GM19238 (cell line): ENCODE data around the gene DNMT1.
A peak's percentile ranks its signal among the peaks of the same experiment; 100 is the strongest.

Source experiments
- DNase-seq: peaks from one replicate; pipeline ENCODE4 v3.0.0; 2011; ENCODE audit warnings: low spot score; ENCODE audit not compliant: insufficient read length

Gene DNMT1

DNA sequence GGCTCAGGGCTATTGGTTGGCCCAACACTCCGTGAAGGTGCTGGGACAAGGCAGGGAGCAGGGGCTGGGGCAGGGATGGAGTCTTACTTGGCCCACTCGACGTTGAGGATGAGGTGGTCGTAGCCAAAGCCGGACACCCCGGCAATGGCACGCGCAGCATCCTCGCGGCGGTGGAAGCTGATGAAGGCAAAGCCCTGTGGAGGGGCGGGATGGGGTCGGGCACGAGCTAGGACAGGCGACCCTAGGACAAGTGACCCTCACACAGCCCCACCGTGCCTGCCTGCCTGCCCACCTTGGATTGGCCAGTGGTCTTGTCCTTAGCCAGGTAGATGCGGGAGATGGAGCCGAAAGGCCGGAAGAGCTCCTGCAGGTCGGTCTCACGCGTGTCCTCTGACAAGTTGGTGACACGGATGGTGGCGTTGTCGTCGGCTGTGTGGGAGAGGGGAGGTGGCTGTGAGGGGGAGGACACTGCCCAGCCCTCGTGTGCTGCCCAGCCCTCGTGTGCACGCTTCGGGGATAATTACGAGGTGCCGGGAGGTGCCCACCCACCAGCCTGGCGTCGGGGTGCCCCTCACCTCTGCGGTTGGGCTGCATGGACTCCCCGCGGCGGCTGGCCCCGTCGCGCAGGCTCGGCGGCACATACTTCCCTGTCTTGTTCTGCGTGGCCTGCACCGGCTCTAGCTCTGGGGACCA is 79.2 kb downstream of the DNMT1 start:
- no peak for DNase-seq

DNA sequence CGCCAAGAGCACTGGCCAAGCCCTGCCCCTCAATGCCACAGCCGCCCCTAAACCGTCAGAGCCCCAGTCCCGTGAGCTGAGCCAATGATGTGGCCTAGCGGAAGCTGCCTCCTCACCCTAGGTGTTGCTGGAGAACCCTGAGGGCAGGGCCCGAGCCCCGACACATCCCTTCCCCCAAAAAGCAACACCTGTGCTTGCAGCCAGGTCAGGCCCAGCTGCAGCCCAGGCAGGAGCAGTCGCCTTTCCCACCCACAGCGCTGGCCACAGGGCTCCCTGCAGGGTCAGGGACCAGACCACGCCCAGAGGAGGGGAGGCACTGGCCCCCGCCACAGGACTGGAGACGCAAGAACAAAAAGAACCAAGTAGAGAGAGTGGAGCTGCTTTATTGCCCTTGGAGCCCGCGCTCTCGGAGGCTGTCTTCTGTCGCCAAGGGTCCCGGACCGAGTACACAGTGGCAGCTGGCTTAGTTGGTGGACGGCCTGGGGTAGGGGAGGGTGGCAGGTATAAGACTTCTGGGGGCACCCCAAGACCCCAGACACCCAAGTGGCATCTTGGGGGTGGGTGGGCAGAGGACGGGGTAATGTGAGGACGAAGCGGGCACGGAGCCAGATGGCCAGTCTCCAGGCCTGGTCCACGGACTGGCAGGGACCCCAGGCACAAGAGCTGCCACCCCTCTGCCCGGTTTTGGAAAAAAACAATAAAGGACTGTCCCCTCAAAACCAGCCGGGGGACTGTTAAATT is 79.9 kb downstream of the DNMT1 start:
- no peak for DNase-seq

DNA sequence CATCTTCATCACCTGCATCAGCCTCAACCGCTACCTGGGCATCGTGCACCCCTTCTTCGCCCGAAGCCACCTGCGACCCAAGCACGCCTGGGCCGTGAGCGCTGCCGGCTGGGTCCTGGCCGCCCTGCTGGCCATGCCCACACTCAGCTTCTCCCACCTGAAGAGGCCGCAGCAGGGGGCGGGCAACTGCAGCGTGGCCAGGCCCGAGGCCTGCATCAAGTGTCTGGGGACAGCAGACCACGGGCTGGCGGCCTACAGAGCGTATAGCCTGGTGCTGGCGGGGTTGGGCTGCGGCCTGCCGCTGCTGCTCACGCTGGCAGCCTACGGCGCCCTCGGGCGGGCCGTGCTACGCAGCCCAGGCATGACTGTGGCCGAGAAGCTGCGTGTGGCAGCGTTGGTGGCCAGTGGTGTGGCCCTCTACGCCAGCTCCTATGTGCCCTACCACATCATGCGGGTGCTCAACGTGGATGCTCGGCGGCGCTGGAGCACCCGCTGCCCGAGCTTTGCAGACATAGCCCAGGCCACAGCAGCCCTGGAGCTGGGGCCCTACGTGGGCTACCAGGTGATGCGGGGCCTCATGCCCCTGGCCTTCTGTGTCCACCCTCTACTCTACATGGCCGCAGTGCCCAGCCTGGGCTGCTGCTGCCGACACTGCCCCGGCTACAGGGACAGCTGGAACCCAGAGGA is 80.6 kb downstream of the DNMT1 start:
- no peak for DNase-seq

DNA sequence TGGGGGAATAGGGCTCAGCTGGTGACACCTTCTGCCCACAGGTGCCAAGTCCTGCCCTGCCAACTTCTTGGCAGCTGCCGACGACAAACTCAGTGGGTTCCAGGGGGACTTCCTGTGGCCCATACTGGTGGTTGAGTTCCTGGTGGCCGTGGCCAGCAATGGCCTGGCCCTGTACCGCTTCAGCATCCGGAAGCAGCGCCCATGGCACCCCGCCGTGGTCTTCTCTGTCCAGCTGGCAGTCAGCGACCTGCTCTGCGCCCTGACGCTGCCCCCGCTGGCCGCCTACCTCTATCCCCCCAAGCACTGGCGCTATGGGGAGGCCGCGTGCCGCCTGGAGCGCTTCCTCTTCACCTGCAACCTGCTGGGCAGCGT is 81.2 kb downstream of the DNMT1 start:
- DNase-seq = no peak

DNA sequence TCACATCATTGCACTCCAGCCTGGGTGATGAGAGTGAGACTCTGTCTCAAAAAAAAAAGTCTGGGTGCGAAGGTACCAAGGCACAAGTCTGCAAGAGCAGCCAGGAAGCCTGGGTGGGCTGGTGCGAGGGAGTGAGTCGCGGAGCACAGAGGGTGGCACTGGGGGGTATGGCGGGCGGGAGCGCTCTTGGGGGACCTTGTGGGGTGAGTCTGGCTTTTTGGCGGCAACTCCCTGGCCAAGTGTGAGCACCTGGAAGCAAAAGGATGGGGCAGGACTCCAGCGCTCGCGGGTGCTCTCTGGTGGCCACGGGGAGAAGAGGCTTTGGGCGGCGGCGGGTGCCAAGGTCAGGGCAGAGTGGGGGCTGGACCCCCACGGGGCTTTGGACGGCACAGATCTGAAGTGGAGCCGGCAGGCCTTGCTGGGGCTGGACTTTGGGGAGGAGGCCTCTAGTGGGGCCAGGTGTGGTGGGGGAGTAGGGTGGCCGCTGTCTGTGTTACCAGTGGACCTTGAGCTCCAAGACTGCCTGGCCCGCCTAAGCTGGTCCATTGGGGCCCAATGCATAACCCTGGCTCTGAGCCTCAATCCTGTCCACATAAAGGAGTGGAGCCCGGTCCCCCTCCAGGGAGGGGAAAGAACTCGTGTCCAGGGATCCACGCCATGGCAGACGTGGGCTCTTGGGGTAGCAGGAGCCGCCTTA is 81.7 kb downstream of the DNMT1 start:
- DNase-seq = peak; percentile 51

DNA sequence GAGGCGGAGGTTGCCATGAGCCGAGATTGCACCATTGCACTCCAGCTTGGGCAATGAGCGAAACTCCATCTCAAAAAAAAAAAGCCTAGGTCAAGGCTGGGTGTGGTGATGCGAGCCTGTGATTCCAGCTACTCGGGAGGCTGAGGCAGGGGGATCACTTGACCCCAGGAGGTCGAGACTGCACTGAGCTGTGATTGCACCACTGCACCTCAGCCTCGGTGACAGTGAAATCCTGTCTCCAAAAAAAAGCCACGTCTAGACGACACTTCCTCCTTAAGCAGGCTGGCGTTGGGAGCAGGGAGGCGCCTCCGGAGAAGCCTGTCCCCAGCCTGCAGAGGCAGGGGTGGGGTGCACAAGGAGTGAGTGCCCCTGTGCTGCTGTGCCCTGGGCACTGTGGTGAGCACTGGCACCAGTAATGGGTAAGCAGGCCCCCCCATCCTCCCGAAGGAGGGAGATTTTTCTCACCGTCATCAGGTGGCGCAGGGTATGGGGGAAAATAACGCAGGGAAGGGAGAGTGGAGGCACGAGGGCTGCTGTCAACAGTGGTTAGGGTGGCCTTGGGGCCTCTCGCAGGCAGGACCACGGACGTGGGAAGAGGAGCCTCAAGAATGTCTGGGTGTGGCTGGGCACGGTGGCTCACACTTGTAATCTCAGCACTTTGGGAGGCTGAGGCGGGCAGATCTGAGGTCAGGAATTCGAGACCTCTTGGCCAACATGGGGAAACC is 82.6 kb downstream of the DNMT1 start:
- DNase-seq = no peak

DNA sequence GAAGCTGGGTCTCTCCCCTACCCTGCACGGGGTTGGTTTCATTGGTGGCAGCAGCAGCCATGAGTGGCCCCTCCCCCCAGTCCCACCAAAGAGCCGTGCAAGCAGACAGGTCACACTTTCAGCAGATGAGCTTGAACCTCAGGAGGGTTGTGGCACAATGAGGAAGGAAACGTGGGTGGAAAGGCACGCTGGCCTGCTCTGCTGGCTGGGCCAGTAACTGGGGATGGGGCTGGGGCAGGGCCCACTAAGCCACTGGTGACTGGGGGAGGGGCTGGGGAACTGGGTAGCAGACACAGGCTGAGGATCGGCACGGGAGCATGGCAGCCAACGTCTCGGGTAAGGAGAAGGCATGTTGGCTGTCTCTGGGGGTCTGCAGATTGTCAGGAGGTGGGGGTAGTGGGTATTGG is 83.3 kb downstream of the DNMT1 start, which contains the start of gene P2RY11:
P2RY11 (plus strand) TSS at position 289 of the 407 bp plus-strand sequence; CDS start at position 318, 29 bp downstream.
- DNase-seq = no peak

DNA sequence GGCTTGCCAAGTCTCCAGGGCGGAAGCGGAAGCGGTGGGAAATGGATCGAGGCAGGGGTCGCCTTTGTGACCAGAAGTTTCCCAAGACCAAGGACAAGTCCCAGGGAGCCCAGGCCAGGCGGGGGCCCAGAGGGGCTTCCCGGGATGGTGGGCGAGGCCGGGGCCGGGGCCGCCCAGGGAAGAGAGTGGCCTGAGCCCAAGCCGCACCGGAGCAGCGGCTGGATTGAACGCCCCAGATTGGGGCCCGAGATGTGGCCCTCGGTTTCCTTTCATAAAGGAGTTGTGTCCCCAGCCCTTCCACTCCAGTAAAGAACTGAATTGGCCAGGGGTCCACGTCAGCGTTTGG is 83.8 kb downstream of the DNMT1 start:
- no peak for DNase-seq

DNA sequence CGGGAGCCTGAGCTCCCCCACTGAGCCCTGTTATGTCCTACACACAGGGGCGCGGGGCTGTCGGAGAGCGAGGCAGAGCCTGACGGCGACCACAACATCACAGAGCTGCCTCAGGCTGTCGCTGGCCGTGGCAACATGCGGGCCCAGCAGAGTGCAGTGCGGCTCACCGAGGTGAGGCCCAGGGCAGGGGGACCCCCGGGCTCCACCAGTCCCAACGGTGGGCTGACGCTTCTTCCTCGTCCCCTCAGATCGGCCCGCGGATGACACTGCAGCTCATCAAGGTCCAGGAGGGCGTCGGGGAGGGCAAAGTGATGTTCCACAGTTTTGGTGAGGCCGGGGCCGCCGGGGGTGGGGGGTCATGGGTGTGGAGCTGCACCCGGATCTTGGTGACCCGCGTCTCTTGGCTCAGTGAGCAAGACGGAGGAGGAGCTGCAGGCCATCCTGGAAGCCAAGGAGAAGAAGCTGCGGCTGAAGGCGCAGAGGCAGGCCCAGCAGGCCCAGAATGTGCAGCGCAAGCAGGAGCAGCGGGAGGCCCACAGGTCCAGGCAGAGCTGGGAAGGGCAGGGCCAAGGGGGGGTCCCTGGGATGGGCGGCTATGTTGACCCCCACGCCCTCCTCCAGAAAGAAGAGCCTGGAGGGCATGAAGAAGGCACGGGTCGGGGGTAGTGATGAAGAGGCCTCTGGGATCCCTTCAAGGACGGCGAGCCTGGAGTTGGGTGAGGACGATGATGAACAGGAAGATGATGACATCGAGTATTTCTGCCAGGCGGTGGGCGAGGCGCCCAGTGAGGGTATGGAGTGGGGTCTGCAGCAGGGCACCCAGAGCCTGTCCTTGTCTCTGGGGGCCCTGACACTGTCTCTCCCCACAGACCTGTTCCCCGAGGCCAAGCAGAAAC is 84.4 kb downstream of the DNMT1 start:
- no peak for DNase-seq

DNA sequence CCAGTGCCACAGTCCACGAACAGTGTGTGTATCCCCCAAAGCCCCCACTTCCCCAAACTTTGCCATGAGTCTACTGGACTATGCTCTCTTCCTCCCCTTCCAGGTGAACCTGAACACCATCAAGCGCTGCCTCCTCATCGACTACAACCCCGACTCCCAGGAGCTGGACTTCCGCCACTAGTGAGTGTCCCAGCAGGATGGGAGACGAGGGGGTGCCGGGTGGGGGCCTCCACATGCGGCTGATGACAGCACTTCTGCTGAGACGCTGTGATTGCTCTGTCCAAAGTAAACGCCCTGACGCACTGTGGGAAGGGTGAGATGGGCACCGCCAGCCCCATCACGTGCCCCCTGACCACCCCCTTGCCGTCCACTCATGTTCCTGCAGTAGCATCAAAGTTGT is 85.2 kb downstream of the DNMT1 start:
- no peak for DNase-seq

DNA sequence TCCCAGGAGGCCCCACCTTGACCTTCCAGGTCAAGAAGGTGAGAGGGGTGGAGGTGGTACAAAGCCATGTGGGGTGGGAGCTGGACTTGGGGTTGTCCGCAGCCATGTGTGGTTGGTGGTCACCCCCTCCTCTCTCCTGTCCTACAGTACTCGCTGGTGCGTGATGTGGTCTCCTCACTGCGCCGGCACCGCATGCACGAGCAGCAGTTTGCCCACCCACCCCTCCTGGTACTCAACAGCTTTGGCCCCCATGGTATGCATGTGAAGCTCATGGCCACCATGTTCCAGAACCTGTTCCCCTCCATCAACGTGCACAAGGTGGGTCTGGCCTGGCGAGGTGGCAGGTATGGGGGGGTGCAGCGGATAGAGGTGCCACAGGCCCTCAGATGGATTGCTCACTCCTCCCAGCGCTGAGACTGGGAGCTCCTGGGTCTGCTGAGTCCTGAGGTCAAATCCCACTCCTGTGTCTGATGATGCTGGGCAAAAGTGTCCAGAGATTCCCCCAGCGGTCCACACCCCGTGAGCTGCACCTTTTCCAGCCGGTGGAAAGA is 86.9 kb downstream of the DNMT1 start:
- no peak for DNase-seq

DNA sequence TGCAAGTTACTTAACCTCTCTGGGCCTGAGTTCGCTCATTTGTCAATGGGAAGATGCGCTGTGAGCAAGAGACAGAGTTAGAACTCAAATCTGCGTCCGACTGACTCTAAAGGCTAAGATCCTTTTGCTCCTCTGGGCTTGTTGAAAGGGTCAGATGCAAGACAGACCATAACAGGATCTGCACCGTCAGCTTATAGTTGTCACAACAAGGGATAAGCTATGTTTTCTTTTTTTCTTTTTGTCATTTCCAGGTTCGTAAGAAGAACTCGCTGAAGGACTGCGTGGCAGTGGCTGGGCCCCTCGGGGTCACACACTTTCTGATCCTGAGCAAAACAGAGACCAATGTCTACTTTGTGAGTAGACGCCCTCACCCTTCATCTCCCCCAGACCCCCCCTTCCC is 87.5 kb downstream of the DNMT1 start:
- no peak for DNase-seq

DNA sequence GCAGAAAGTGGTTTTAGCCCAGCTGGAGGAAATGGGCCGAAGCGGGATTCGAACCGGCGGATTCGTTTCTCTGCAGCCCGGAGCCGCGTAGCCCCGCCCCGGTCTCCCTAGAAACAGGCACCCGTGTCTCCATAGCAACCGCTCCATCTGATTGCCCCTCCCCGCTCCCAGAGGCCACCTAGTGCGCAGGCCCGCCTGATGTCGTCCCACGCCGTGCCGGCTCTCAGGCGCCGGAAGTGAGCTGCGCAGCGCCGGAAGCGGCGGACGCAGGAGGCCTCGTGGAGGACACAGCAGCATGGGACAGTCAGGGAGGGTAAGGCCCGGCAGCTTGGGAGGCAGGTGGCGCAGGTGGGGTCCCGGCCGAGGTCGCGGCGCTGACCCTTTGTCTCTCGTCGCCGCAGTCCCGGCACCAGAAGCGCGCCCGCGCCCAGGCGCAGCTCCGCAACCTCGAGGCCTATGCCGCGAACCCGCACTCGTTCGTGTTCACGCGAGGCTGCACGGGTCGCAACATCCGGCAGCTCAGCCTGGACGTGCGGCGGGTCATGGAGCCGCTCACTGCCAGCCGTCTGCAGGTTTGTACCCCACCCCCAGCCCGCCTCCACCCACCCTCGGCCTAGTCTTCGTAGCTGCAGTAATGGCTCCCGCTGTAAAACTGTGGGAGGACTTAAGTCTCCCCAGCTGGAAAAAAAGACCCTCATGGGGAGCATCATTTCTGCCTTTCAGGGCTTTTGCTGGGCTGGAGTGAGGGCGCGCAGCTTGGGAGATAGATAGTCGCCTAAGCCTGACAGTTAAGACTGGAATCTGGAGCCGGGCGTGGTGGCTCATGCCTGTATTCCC is 88.4 kb downstream of the DNMT1 start, which contains the start of gene PPAN:
PPAN (plus strand) TSS at position 263 of the 837 bp plus-strand sequence; CDS start at position 296, 33 bp downstream.
- peak; percentile 99 for DNase-seq

DNA sequence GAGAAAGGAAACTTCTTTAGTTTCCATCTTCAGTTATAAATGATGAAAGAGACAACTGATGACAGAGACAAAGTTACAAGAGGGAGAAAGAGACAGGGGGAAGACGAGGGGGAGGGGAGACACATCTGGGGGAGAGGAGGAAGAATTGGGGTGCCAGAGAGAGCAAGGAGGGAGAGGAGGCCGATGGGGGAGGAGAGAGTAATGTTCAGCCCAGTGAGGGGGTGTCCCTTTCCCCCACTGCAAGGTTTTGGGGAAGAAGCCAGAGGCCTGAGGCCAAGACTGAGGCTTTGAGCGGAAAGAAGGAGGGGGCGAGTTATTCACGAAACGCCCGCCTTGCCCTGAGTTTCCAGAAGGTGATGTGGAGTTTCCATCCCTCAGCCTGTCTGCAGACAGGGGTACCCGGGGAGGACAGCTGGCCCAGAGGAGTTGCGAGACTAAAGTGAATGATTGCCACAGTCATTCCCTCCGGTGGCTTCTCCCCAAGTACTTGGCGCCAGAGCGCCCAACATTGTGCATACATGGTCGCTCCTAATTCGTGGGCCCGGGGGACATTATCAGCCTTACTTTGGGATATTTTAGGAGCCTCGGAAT is 89.1 kb downstream of the DNMT1 start:
- no peak for DNase-seq

DNA sequence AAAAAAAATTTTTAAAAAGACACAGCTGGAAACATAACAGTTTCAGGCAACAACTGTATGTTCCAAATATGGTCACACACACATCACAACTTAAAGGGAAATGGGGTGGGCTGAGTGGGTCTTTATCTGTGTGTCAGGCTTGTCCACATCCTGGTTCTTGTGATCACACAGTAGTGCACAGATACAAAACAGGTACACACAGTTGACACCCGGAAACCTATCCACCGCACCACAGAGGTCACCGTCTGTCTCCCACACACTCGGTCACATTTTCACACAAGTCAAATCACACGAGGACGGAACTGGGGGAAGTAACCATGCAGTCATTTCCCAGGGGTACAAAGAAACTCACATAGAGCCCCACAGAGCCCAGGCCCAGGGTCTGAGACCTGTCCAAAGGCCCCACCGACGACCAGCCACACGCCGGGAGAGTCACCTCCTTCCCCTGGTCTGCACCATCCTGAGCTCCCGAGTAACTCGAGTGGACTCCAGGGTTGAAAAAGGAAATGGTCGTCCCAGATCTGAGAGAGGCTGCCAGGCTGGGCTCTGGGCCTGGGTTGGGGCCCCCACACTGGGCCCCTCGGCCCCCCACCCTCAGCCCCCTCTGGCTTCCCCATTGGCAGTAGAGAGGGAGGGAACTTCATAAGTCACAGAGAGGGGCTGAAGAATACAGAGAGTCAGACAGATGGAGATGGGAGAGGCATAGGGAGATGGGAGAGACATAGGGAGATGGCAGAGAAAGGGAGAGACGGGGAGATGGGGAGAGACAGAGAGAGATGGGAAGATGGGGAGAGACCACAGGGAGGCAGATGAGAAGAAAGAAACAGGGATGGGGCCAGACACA is 89.9 kb downstream of the DNMT1 start:
- DNase-seq = no peak

DNA sequence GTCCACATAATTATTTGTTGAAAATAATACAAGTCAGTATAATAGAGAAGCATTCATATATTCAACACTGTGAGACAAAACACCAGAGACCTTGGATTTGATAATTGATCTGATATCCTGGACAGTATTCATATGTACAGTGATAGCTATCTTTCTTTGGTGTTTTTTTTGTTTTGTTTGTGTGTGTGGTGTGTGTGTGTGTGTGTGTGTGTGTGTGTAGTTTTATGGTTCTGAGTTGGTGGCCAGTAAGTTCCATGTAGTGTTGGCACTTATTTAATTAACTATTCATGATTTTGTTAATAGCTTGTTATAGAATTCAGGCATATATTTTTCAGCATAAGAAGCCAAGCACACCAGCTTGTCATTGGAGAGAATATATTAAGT is 90.6 kb downstream of the DNMT1 start:
- DNase-seq = no peak

DNA sequence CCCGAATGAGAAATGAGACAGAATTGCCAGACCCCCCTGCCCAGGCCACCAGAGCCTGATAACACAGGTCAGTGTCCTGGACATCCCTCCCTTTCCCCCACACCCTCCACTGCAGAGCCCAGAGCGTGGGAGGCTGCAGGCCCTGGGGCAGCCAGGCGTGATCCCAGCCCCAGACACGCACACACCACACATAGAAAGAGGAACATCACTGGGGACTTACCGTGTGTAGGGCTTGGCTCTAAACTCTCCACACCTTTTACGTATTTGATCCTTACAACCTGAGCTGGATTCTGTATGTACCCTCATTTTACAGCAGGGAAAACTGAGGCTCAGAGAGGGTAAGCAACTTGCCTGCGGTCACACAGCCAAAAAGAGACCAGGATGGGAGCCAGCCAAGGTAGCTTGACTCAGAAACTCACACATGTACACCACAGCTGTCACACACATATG is 91.9 kb downstream of the DNMT1 start:
- DNase-seq = no peak
